SH-SY5Y (cell line): ENCODE data around the gene TLE5.

Source experiments
- GATA2 ChIP-seq: IDR thresholded peaks from 2 replicates; pipeline ENCODE4 v1.6.1; 2011; ENCODE audit warnings: mild to moderate bottlenecking, low read depth, low read length
- GATA3 ChIP-seq: IDR thresholded peaks from 2 replicates; pipeline ENCODE4 v1.6.1; 2011; ENCODE audit warnings: low read depth, mild to moderate bottlenecking, low read length, moderate library complexity

DNA sequence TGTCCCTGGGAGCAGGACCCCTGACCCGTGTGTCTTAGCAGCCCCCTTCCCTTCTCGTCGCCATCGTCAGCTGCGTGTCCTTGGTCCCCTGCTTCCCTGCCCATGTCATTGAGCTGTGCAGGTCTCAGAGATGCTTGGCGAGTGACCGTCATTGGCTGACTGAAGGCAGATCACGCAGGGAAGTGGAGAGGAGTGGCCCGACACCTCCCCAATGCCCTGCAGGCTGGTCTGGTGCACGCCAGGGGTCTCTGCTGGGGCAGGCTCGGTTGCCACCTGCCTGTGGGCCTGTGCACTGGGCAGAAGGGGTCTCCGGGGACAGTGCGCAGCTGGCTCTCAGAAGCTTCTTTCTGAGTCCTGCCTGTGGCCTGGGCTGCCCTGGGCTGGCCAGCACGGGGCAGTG, 38.0 kb upstream of the TLE5 start:
- TF ChIP-seq GATA2 (no peak), GATA3 (no peak)
